Inflammatory macrophage (primary cell): Measurements from ENCODE around the gene ITGB5.
A peak's percentile ranks its signal among the peaks of the same experiment; 100 is the strongest.
"Not testable (repeated sequence)": the region's sequence is repeated elsewhere in the genome, so short reads cannot be mapped to it uniquely, and the experiment has no call there.

Source experiments
- DNase-seq, 2 donors: peaks; one replicate each; pipeline ENCODE4 v3.0.0-alpha.2; 2020 to 2022

ITGB5 gene

DNA sequence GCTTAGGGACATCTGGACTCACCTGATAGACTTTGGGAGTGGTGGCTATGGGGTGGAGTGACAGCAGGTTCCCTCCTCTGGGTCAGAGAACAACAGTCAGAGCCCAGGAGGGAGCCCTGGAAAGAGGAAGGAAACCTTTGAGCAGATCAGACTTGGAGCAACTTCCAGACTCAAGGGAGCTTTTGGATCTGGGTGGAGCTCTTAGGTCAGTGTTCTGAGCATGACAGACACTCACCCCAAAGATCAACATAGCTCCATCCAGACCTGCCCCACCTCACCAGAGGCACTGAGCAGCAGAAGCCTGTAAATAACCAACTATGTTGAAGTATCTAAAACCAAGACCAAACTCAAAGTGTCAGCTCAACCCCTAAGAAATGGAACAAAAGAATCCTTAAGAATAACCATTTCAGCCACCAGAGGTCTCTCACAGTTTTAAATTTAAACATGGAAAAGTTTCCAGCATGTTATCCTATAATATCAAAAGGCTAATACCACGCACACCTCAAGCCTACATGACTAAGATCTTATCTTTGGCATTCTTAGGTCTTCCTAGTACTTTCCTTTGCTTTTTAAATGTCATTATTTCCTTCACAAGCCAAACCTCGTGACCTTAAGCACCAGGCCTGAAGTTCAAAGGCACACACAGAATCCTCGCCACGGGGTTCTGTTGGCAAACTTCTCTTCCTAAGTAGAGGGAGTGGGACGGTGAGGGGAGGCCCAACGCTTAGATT lies 100.5 kb downstream of the ITGB5 start:
- peak in 1 of 2 donors; percentile 17 for DNase-seq

DNA sequence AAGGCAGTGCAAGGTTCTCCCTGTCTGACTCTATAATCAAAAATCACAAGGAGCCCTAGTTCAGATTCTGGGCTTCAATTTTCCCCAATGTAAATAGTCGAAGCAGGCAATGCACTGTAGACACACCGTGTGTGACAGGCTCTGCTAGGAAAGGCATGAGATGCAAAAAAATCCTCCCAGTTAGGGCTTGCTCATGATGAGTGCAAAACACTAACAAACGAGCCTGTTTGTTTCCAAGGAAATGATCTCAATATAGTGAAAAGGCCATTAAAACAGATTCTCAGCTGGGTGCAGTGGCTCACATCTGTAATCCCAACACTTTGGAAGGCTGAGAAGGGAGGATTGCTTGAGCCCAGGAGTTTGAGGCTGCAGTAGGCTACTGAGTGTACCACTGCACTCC lies 101.2 kb downstream of the ITGB5 start:
- no peak for DNase-seq

DNA sequence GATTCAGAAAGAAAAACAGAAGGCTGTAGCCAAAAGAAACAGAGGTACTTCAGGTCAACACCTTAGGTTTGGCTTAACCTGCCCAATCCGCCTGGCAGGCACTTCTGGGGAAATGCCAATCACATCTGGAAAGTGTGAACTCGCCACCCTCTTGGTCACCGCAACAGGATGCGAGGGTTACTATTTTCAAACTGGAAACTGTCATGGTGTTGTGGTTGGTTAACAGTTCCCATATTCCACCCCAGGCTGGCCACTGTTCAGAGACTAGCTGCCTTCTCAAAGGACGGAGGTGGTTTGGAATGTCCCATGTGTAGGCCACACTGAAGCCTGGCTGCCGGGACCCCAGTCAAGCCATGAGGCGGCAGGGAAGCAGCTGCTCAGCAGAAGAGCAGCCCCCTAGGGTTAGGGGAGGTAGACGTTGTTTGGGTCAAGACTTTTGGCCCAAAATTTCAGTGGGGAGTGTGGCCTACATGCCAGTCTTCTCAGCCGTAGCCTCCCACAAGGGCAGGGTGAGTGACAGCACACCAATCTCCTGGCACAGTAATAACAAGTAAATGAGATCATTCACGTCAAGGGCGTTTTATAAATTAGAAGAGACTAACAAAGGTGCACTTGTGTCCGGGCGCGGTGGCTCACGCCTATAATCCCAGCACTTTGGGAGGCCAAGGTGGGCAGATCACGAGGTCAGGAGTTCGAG lies 102.3 kb downstream of the ITGB5 start:
- peak in 1 of 2 donors; percentile 25 for DNase-seq

DNA sequence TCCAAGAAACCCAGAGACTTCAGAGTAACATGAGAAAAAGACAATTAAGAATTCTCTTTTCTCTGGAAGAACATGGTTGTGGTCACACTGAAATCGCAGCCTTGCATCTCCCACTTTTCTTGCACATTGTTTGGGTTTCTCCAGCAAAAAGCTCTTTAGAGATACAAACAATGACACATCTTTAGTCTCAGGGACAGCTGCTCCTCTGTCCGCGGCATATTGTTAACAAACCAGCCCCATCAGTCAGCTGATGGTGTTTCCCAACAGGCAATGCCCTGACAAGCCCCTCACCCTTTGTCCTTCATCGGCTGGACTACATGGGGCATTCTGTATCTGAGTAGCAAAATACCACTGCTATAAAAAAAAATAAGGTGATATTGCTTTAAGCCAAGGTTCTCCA lies 103.5 kb downstream of the ITGB5 start:
- DNase-seq, result no peak

DNA sequence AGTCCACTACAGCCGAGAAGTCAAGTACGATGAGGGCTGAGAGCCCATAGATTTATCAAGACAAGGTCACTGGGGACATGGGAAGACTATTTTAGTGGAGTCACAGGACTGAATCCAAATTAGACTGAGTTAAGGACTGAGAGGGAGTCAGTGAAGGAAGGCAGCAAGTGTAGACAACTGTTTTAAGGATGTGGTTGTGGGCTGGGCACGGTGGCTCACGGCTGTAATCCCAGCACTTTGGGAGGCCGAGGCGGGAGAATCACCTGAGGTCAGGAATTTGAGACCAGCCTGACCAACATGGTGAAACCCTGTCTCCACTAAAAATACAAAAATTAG lies 104.8 kb downstream of the ITGB5 start:
- not testable (repeated sequence) for DNase-seq

DNA sequence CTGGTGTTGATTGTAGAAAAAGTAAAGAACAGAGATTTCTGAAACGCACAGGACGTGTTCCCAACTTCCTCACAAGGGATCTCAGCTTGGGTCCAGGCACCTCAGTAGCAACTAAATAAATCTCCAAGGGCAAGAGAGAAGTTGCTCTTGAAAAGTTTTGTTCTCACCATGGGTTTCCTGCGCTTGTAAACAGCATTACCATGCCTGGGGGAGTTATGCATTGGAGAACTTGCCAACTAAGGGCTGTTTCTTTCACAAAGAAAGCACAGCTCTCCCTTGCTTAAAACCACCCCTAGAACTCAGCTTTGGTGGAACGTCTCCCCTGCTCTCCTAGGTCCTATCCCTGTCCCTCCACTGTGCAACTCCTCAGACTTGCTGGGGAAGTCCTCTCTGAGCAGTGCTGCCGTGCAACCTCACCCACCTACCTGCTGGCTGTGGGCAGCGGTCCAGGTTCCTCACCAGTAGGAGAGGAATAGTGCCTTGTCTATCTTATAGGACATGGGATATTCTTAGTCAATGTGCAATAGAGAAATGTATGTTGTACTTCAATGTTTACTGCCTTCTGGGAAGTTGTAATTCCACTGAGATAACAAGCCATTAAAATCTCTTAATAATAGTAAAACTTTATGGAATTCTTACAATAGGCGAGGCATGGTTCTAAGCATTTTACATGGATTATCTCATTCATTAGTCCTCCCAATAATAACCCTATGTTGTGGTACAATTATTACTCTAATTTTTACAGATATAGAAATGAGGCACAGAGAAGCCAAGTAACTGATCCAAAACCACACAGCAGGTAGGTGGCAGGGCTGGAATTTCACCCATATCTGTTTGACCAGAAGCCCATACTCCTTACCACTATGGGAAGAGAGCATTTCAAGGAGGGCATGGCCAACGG lies 105.4 kb downstream of the ITGB5 start:
- DNase-seq, result no peak

DNA sequence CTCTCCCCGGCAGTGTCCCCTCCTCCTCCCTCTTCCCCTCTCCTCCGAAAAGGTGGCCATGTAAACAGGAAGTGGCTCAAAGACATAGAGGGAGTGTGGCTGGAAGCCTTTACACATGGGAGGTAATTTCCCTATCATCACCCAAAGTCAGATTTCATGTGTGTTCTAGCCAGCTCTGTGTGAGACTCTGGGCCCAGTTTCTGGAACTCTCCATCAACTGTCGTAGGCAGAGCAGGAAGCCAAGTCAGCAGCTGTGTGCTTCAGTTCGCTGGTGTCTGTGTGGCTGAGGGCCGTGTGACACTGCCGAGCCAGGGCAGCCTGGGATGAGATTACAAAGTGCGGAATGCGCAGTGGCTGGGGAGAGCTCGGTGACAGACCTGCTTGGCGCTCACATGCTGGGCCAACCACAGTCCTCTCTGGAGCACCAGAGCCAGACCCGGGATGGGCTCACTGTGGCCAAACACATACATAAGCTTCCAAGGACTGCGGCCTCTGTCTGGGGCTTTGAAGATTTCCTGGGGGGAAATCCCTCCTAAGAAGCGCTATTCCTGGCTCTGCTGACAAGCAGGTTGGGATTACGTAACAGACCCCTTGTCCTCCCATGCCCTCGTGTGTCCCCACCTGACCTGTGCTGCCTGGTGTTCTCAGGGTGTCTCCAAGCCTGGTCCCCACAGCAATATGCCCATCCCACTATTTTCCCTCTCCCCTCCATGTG lies 106.2 kb downstream of the ITGB5 start:
- DNase-seq, result no peak

DNA sequence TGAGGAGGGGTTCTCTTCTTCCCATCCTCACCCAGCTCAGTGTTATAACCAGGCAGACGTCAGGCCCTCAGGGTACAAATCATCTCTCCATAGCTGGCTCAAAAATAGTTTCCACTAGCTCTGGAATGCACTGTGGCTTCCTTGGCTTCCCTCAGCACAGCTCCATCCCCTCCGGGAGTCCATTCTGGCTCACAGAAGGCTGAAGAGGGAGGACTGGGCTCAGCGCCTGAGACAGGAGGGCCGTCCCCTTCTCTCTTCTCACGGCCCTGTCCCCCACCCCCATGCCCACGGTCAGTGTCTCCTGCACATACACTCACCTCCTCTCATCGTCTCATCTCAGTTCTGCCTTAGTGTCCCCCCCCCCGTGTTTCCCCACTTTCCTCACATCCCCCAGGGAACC lies 106.8 kb downstream of the ITGB5 start:
- no peak for DNase-seq

DNA sequence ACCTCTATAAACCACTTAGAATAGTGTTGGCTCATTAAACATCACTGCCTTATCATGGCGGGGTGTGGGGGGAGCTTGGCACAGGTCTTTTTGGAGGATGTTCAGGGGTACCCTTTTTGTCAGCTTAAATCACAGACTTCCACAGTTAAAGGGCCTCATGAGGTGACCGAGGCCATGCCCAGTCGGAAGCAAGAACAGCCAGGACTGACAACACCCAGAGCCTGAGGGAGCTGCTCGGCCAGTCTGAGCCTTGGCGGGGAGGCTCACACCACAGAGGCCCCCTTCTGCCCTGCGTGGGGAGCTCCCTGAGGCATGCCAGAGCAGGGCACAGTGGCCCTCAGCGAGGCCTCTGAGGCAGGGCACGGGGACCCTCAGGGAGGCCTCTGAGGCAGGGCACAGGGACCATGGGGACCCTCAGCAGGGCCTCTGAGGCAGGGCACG lies 107.4 kb downstream of the ITGB5 start:
- DNase-seq, result no peak

DNA sequence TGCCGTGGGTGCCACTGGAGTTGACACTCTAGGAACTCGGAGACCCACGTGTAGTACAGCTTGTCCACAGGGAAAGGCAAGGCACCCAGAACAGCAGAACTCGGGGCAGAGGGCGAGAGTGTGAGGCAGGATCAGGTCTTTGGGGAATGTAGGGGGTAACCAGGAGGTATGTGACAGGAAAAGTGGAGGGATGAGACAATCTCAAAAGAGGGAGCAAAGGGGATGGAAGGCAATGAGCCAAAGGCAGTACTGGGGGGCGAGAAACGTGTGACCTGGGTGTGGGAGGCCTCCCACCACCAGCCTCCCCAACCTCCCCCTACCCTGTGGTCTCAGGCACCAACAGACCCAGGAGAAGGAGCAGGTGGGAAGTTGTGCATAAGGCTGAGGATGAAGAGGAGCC lies 108.0 kb downstream of the ITGB5 start:
- no peak for DNase-seq

DNA sequence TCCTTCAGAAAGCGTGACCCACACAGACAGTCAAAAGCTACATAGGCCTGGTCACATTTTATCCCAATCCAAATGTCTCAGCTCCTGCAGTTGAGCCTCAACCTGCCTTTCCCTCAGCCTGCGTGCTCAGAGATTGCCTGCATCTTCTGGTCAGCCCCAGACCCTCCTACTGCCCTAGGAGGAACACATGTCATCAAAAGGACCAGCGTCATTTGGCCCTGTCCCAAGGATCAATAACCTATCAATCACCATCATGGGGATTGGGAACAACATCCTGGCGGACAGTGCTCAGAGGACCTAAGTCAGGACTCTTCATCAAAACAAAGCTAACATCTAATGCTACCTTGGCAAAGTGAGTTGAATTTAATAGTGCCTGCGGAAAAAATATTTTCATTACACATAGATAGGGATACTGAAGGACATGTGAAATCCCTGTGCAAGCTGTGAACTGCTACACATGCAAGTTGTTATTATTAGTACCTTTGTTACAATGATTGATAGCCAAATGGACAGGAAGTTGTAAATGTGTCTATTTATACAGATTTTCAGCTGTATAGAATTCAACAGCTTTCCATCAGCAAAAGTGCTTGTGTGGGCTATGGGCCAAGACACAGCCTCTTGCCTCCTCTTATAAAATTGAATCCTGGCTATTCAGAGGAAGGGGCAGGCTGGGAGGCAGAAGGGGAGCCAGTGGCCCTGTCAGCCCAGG lies 109.2 kb downstream of the ITGB5 start:
- no peak for DNase-seq

DNA sequence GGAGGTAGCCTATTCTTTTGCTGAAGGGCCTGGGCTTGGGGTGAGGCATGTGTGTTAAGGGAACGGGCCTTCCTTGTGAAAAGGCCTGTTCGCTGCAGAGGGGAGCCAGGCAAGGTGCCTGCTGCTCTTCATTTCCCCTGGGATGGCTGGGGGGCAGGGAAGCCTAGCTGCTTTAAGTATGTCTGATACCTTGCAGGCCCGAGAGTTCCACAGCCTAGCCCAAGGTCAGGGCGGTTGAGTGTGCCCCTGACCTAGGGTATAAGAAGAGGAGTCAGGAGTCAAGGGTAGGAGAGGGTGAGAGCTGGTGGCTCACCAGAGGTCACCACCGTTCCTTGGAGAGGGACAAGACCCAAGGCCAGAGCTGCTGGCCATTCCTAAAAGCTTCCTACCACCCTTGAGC lies 110.3 kb downstream of the ITGB5 start:
- no peak for DNase-seq

DNA sequence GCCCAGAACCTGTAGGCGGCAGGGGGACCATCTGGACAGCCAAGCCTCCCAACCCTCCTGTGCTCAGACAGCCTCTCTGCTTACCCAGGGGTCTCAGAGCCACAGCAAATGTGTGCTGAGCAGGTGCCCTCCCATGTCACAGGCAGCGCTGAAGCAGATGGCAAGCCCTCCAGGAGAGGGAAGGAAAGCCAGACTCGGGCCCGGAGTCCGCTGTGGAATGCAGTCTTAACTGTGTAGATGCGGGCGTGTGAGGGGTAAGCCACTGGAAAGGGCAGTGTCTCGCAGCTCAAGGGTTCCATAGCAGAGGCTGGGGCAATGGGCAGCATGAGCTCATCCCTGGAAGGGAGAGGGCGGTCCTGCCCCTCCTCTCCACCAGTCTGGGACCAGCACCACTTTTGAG lies 111.3 kb downstream of the ITGB5 start:
- DNase-seq, result no peak

DNA sequence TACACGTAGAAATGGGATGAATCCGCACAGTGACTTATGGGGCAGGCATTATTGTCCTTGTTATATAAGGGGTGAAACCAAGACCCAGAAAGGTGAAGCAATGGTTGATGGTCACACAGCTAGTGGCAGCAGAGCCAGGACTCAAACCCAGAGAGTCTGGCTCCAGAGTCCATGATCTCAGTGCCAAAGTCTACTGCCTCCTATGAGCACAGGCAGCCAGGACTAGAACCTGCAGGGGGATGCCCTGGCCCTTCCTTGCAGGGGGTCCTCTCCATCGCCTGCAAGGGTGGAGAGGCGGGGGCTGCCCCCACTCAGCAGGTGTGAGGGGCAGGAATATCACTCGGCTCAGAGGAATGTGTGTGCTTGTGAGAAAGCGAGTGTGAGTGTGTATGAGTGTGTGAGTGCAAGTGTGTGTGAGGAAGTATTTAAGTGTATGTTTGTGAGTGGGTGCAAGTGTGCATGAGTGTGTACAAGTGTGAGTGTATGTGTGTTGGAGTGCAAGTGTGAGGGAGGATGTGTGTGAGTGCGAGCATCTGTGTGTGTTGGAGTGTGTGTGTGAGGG lies 112.2 kb downstream of the ITGB5 start:
- DNase-seq, result no peak

DNA sequence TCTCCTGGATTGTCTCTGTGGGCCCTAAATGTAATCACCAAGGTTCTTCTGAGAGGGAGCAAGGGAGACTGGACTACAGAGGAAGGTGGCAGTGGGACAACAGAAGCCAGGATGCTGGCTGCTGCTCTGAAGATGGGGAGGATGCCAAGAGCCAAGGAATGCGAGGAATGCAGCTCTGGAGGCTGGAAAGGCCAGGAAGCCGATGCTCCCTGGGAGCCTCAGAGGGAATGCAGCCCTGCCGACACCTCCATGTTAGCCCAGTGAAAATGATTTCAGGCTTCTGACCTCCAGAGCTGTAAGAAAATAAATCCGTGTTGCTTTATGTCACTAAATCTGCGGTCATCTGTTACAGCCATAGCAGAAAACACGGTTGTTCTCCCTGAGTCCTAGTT lies 112.8 kb downstream of the ITGB5 start:
- DNase-seq, result no peak

DNA sequence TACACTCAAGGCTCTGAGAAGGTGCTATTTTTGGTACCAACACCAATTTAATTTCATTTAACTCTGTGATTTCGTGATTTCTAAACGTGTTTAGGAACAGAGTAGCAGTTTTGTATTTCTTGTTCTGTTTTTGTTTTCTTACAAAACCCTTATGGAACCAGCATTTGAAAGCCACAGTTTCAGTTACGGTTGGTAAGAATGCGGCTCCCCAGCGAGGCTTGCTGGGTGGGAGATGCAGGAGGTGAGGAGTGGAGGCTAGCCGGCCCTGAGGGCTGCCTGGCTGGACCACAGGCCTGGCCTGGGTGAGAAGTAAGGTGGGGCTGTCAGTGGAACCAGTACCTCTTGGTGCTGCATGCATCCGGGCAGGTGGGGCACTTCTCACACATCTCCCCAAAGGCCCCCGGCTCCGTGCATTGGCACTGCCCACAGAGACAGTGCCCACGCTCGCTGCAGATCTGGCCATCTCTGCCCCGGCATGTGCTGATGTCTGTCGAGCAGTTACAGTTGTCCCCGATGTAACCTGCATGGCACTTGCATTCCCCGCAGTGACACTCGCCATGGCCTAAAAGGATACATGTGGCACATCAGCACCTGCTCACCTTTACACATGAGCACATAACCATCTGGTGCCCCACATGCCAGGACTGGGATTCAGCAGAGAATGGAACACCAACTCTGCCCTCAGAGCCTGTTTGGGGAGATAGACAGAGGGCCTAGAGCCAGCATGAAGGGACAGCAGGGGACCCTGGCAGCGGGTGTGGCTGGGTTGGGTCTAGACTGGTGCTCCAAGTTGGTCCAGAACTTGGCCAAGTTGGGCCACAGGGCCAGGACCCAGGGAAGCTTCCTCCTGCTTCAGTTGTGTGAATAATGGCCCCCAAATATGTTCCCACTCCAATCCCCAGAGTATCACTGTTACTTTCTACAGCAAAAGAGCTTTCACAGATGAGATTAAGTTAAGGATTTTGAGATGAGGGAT lies 113.5 kb downstream of the ITGB5 start:
- no peak for DNase-seq

DNA sequence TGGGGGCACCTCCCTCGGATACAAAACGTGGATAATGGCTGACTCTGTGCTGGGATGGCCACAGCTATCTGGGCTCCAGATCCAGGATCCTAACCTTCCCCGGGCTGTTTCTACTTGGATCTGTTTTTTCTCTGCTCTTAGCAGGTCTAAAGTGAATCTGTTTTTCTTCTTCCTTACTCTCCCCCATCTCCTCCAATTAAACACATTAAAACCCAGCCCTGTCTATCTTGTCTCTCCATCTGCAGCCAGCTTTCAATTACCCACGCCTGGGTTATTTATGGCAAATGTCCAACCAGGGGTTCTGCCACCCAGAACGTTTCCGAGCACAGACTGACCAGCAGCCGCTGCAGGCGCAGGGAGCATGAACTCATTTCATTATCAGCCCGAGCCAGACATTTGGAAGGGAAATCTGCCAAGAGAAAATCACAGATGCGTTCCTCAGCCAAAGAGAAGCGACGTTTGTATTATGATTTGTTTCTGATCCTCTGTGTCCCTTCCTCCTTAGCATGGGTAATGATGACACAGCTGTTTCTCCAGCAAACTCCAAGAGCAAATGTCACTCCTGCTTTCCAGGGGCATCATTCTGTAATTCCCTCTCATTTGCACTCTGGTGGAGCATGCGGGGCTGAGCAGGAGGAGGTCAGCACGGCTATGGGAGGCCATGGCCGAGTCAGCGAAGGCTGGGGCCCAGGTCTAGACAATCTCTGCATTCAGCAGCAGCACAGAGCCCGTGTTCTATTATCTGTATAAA lies 114.9 kb downstream of the ITGB5 start:
- no peak for DNase-seq

DNA sequence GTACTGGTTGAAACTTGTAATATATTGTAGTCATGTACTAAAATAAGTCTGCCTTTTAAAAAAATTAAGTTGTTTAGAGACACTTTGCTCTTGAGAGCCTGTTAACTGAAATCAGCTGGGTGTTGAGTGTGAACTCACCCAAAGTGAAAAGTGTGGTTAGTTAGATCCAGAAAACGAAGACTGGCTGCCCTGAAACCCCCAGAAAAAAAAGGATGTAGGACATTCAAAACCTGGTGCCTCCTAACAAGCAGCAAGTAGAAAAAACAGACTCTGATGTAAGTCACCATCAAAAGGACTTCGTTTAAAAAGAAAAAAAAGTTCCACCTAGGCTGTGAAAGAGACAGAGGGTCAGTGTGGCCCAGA lies 116.1 kb downstream of the ITGB5 start:
- no peak for DNase-seq

DNA sequence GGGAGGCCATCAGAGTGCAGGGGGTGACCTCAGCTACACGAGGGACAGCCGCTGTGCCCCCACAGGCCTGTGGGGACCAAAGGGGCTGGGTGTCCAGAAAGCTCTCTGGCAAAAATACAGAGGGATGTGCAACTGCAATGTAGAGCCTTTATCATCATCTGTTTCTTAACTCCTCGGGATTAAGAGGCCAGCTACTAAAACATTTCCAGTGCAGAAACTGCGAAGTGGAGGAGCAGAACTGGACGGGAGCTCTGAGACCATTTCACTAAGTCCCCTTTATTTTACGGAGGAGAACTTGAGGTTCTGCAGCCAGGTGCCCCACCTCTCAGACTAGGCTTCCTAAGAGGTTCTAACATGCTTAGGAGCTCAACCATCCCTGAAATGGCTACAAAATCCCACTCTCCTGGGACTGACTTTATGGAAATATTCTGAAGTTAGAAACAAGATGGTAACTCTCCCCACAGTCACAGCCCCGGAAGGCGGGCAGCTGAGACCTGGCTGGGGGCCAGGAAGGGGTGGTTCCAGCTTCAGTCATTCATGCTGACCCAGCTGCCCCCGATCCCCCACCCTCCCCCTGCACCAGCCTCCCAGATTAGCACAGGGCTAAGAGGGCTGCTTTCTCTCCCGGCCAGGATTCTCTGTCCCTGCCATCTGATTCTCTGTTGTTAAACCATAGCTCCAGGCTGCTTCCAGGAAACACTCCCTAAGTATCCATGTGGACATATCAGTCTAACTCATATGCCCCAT lies 116.7 kb downstream of the ITGB5 start:
- DNase-seq, result no peak
